Measurements from ENCODE around the gene REXO2. TPM values are rescaled to one million over a fixed set of nuclear protein-coding genes. Genes with fewer than 3 reads are reported as not detected.

Gene REXO2
- total RNA-seq, 1 donor from 2014 or later: 82.0 TPM

GRCh38 chr11:114447444-114447843 is 8.2 kb downstream of the REXO2 start:
- Histone ChIP-seq H3K4me2 (no peak overlapping the region), H3K27me3 (no peaks in the 10 kb centered on the region), H3K4me1 (no peaks in the 10 kb centered on the region), H2AFZ (replicated peaks) (no peak overlapping the region), H3K4me3 (no peak overlapping the region), H3F3A (ENCODE audit: low read depth) (no peaks in the 10 kb centered on the region), H3K36me3 (no peaks in the 10 kb centered on the region), H3K79me2 (ENCODE audit: low read depth) (peaks cover 30% of the 10 kb centered on the region), H4K20me1 (ENCODE audit: low read depth) (no peaks in the 10 kb centered on the region), H3K9me3 (ENCODE audit: low read depth) (no peaks in the 10 kb centered on the region), H3K27ac (no peak overlapping the region), H3K9ac (no peak overlapping the region)
- TF ChIP-seq EZH2 (IDR thresholded peaks at IDR 0.05) (no peak), EZH2phosphoT487 (IDR thresholded peaks at IDR 0.05) (no peak), CTCF (IDR thresholded peaks at IDR 0.05) (no peak)
- Mint-ChIP-seq H3K27ac (no peak overlapping the region), H3K4me3 (no peak overlapping the region), H3K4me1 (no peaks in the 10 kb centered on the region), H3K27me3 (ENCODE audit: insufficient read depth, low read depth) (no peaks in the 10 kb centered on the region), H3K36me3 (peaks cover 16% of the 10 kb centered on the region), H3K9me3 (no peaks in the 10 kb centered on the region)
- DNase-seq (ENCODE audit: low spot score): no peak

GRCh38 chr11:114447892-114448291 is 8.6 kb downstream of the REXO2 start:
- Histone ChIP-seq H2AFZ (replicated peaks) (no peak overlapping the region), H3K27me3 (no peaks in the 10 kb centered on the region), H3K27ac (no peak overlapping the region), H3K9ac (no peak overlapping the region), H3K4me3 (no peak overlapping the region), H3K4me1 (no peaks in the 10 kb centered on the region), H4K20me1 (ENCODE audit: low read depth) (no peaks in the 10 kb centered on the region), H3F3A (ENCODE audit: low read depth) (no peaks in the 10 kb centered on the region), H3K9me3 (ENCODE audit: low read depth) (no peaks in the 10 kb centered on the region), H3K79me2 (ENCODE audit: low read depth) (peaks cover 25% of the 10 kb centered on the region), H3K36me3 (no peaks in the 10 kb centered on the region), H3K4me2 (no peak overlapping the region)
- H3K4me3 Mint-ChIP-seq: no peak overlapping the region
- peaks cover 16% of the 10 kb centered on the region for H3K36me3 Mint-ChIP-seq
- no peaks in the 10 kb centered on the region for H3K9me3 Mint-ChIP-seq
- no peak for DNase-seq (ENCODE audit: low spot score)
- no peaks in the 10 kb centered on the region for H3K4me1 Mint-ChIP-seq
- no peaks in the 10 kb centered on the region for H3K27me3 Mint-ChIP-seq (ENCODE audit: insufficient read depth, low read depth)
- TF ChIP-seq EZH2 (IDR thresholded peaks at IDR 0.05): no peak
- TF ChIP-seq EZH2phosphoT487 (IDR thresholded peaks at IDR 0.05): no peak
- TF ChIP-seq CTCF (IDR thresholded peaks at IDR 0.05): no peak
- no peak overlapping the region for H3K27ac Mint-ChIP-seq

- H3K27ac ChIP-seq: no peak overlapping the region
- H3K4me3 ChIP-seq: no peak overlapping the region
- Mint-ChIP-seq H3K27me3 (ENCODE audit: insufficient read depth, low read depth) (no peaks in the 10 kb centered on the region), H3K4me3 (no peak overlapping the region), H3K4me1 (no peaks in the 10 kb centered on the region), H3K27ac (no peak overlapping the region), H3K9me3 (no peaks in the 10 kb centered on the region), H3K36me3 (peaks cover 16% of the 10 kb centered on the region)
- H3K27me3 ChIP-seq: no peaks in the 10 kb centered on the region
- DNase-seq (ENCODE audit: low spot score): no peak
- H3F3A ChIP-seq (ENCODE audit: low read depth): no peaks in the 10 kb centered on the region
- H4K20me1 ChIP-seq (ENCODE audit: low read depth): no peaks in the 10 kb centered on the region
- TF ChIP-seq EZH2 (IDR thresholded peaks at IDR 0.05) (no peak), EZH2phosphoT487 (IDR thresholded peaks at IDR 0.05) (no peak), CTCF (IDR thresholded peaks at IDR 0.05) (no peak)
- no peaks in the 10 kb centered on the region for H3K4me1 ChIP-seq
- H3K9me3 ChIP-seq (ENCODE audit: low read depth): no peaks in the 10 kb centered on the region
- peaks cover 15% of the 10 kb centered on the region for H3K79me2 ChIP-seq (ENCODE audit: low read depth)
- no peaks in the 10 kb centered on the region for H3K36me3 ChIP-seq
- H3K9ac ChIP-seq: no peak overlapping the region
- no peak overlapping the region for H2AFZ ChIP-seq (replicated peaks)
- no peak overlapping the region for H3K4me2 ChIP-seq
Measured at GRCh38 chr11:114448749-114449482, 9.6 kb downstream of the REXO2 start.
